AG08396 (cell line): Measurements from ENCODE around the gene MAOA.
A peak's percentile ranks its signal among the peaks of the same experiment; 100 is the strongest.
"Not testable (repeated sequence)": the region's sequence is repeated elsewhere in the genome, so short reads cannot be mapped to it uniquely, and the experiment has no call there.

ENCODE experiments used
- DNase-seq: peaks from one replicate; pipeline ENCODE4 v3.0.0; 2012; ENCODE audit warnings: low spot score, mixed read lengths

The MAOA gene

DNA sequence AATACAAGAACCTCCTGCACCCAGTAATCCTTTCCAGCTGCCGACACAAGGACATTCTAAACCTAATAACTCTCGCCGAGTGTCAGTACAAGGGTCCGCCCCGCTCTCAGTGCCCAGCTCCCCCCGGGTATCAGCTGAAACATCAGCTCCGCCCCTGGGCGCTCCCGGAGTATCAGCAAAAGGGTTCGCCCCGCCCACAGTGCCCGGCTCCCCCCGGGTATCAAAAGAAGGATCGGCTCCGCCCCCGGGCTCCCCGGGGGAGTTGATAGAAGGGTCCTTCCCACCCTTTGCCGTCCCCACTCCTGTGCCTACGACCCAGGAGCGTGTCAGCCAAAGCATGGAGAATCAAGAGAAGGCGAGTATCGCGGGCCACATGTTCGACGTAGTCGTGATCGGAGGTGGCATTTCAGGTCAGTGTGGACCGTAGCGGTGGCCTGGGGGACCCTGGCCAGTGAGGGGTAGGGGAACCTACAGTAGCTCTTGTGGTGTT, at the start of gene MAOA:
MAOA (plus strand) TSS at position 295 of the 490 bp plus-strand sequence; CDS start at position 338, 43 bp downstream.
- DNase-seq, result peak; percentile 20

DNA sequence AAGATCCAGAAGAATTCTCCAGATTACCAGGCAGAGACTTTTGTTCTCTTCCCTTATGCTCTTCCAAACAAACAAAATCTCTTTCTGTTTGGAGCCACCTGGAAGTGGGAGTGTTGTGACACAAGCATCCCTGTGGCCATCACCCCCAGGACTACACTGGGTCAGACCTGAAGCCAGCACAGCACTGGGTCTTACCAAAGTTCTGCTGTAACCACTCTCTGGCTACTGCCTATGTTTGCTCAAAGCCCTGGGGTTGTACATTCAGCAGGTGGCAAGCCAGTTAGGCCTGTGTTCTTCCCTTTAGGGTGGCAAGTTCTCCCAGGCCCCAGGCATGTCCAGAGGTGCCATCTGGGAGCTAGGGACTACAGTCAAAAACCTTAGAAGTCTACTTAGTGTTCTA, 43.7 kb upstream of the MAOA start:
- no peak for DNase-seq

DNA sequence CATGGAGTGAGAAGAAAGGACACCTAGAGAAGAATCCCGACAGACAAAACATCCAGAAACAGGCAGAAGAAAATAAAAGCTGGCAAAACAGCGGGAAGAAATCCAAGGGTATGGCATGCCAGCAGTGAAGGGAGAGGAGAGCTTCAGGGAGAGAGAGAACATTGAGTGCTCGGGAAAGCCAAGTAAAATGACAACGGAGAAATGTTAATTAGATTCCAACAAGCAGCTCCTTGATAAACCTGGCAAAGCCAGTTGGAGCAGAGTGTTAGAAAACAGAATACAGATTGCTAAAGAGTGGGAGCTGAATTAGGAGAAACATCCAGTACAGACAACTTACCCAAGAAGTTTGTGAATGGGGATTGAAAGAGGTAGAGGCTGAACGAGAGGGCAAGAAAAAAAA, 40.4 kb upstream of the MAOA start:
- DNase-seq, result no peak

DNA sequence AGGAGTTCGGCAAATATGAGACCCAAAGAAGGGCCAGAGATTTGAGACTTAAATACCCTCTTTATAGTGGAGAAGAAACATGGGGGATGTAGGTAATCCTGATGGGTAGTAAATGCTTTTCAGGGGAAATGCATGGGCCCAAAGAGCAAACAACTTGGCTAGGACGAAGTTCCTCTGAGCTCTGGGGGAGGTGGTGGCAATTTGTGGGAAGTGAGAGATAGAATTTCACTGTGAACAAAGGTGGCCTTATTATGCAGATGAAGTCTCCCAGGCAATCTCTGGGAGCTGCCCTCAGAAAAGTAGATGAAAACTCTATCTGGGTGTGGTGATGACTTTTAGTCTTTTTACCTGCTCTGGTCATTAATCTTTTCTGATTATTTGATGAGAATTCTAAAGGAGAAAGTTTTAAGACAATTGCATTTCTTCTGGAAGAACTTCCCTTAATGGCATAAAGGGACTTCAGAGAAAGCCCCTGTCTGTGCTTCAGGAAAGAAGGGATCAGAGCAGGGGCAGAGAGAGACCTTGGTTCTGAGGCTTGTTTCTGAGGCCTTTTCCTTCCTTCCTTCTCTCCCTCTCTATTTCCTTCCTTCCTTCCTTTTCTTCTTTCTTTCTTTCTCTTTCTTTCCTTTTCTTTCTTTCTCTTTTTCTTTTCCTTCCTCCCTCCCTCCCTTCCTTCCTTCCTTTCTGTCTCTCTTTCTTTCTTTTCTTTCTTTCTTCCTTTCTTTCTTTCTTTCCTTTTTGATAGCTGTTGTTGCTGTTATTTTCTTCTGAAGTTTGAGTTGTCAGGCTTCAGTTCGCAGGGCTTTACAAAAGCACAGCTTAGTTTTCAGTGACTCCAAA, 37.5 kb upstream of the MAOA start:
- DNase-seq, result no peak

DNA sequence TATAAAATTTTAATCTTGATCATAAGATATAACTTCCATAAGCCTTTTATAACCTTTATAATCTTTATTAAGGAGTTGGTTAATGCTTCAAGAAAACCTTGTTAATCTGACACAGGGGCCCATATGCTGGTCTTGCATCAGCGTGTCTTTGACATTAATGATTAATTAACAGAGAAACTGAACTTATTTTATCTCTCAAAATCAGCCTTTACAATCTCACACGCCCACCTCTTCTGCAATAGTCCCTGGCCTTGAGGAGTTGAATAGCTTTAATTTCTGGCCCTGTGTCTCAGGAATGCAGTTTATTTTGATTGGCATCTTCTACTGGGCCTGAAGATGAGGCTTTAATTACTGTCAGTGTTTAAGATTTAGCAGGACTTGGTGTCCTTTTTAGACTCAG, 36.2 kb upstream of the MAOA start:
- DNase-seq, result not testable (repeated sequence)

DNA sequence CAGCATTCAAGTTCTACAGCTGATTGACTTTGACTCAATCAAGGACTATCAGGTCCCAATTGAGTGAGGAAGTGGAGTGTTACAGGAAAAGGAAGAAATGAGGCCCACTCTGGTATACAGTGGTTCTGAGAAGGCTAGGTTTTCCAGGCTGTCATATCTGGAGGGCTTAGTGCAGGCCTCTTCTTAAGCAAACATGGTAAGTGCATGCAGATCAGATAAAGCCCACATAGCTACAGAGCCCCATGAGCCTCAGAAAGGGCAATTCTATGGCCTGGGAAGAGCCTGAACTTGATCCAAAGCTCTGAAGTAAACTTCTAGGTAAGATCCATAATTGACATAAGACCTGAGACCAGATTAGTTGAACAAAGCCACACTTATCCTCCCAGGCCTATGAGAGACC, 29.0 kb upstream of the MAOA start:
- DNase-seq, result no peak

DNA sequence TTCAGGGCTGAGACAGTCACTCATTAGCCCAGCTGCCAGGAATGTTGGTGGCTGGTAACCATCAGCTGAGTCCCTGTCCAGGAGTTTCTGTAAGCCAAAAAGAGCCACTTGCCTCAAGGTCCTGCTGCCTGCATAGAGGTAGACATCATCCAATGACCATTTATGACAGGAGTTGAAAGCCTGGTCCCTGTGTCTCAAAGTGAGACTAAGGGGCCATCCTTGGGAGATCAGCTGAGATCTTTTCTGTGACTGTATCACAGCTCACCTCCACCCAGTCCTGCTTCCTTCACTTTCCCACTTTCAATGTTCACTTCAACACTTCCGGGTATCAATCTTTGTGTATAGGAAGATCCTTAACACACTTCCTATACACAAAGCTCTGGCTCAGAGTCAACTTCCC, 28.4 kb upstream of the MAOA start:
- no peak for DNase-seq

DNA sequence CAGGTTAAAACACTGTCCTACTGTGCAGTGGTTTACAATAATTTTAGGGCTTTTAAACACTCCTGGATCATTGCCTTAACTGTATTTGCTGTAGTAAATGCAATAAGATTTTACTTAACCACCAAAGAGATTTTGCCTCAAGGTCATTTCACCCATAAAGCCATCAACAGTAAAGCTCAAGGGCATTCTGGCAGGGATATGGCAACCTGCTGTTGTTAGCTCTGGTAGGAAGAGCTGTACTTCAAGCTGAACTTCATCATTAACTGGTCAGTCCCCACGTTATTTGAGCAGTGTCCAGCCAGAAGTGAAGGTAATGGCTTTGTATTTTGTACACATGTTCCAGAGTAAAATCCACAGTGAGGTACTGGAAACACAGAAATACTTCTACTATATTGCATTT, 26.9 kb upstream of the MAOA start:
- no peak for DNase-seq

DNA sequence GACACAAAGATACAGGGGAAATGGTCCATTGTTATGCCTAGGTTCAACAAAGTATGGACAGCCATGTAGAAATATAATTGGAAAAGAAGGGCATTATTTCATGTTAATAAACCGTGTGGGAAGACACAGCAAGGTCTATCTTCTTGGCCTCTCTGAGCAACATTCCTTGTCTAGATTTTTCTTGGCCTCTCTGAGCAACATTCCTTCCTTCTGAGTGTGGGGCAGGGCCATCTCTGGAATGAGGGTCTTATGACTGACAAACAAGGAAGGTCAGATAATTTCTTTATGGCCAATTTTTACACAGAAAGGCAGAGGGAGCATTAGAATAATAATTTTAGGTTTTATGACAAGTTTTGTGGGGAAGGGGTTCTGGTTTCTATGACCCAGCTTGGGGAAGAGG, 24.3 kb upstream of the MAOA start:
- no peak for DNase-seq

DNA sequence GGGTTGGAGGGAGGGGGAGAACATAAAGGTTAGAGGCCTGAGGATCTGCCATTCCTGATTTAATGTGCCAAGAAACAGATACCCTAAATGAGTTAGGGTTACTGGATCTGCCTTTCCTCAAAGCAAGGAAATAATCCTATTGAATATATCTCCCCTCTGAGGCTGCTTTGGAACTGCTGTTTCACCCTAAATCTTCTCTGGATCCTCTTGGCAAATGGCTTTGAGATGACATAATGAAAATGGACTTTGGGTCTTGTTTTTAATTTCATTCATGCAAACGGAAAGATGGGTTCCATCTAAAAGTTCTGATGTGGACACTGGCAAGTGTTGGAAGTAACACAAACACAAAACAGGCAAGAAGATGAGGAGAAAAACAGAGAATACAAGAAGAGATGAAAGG, 23.0 kb upstream of the MAOA start:
- DNase-seq, result no peak

DNA sequence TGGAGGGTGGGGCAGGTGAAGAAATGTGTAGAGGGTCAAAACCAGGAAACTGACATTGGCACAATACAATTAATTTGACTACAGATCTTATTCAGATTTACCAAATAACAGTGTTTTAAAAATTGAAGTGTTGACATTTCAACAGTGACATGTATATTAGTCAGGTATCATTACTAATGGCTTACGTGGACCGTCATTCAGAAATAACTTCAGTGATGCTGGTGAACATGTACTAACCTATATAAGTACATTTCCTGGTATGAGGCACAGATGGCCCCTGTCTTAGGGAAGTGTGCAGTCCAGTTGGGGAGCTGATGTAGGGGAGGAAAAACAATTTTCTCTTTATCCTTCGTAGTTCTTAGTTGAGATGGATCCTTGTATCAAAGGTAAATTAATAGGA, 22.3 kb upstream of the MAOA start:
- no peak for DNase-seq

DNA sequence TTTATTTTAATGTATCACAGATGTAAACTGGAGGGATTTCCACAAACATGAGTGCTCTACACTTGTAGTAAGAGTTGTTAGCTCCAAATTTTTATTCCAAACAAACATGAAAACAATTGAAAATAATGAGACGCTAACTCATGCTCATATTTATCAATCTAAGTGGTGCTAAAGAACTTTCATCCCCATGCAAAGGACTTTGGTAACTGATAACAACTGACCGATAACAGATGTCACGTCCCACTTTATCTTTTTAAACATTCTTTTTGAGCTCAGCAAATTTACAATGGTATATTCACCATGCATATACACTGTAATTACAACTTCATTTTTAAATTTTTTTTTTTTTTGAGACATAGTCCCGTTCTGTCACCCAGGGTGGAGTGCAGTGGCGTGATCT, 15.6 kb upstream of the MAOA start:
- DNase-seq, result no peak

DNA sequence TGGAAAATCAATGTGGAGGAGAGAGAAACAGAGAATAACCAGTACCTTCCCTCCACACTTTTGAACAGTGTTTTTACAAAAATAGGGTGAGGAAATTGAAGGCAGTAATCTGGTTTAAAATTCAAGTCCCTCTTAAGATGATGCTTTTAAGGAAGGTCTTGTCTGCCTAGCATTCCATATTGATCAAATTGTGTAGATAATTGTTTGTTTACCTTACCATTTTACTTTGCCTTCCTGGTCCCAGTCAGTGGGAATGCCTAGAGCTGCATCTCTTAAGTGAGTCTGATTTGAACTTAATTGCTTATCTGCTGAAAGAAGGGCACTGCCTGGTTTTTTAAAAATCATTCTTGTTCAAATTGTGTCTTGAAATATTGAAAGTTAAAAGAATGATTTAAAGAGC, 14.4 kb upstream of the MAOA start:
- no peak for DNase-seq

DNA sequence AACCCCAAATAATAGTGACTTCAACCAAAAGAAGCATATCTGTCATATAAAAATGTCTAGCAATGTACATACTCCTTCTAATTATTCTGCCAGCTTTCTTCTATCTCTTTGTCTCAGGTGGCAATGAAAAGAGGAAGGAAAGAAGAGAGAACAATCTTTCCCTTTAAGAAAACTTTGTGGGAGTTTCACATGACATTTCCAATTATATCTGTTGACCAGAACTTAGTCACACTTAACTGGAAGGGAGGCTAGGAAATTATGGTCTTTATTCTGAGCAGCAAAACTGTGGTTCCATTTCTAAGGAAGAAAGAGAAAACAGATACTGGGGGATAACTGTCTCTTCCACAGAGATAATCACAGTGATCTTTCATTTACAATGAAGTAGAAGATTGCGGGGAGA, 12.9 kb upstream of the MAOA start:
- no peak for DNase-seq

DNA sequence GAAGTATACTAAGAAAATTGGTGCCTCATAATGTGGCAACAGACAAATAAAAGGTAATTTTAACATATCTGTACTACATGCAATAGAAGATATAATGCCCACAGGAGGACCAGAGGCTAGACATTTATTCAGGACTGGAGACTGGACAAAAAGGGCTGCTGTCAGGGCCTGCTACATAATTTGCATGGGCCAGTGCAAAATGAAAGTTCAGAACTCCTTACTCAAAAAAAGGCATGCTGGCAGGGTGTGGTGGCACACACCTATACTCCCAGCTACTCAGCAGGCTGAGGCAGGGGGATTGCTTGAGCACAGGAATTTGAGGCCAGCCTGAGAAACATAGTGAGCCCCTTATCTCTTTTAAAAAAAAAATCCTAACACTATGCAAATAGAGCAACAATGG, 12.4 kb upstream of the MAOA start:
- DNase-seq, result no peak

DNA sequence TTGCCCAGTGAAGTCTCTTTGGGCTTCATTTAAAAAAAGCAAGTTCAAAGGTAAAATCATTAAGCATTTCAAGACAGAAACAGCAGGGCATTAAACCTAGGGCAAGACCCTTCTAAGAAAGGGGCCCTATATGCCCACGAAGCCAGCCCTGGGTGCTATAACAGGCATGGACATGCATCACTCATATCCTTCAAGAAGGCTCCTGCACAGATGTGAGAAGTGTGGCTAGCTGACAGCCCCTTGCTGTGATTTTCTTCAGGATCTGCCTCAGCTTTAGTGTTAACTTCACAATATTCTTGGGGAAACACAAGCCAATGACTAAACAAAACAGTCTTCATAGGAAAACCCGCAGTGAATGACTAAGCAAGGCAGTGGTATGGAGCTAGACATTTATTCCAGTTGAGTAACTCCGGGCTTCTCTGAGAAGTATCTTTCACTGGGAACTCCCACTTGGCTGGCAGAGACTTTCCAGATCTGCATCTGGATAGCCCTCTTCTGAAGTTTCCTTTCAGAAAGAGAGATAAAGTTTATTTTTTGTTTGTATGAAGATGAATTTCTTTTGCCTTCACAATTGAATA, 11.9 kb upstream of the MAOA start:
- DNase-seq, result peak; percentile 44

DNA sequence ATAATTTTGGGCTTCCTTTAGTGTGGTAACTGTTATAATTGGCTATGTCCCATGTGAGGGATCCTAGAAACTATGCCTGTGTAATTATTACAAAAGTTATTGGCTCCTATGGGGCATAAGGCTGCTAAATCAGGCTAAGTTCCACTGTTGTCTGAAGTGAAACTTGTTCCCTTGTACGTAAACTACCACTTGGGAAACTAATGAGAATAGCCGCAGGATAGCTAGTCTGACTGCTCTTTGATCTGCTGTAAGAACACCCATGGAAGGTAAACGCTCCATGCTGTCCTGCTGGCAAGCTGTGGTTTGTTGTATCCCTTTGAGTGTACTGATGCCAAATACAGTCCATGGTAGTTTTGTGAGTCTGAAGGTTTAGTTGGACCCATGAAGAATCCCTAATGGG, 9.3 kb upstream of the MAOA start:
- no peak for DNase-seq

DNA sequence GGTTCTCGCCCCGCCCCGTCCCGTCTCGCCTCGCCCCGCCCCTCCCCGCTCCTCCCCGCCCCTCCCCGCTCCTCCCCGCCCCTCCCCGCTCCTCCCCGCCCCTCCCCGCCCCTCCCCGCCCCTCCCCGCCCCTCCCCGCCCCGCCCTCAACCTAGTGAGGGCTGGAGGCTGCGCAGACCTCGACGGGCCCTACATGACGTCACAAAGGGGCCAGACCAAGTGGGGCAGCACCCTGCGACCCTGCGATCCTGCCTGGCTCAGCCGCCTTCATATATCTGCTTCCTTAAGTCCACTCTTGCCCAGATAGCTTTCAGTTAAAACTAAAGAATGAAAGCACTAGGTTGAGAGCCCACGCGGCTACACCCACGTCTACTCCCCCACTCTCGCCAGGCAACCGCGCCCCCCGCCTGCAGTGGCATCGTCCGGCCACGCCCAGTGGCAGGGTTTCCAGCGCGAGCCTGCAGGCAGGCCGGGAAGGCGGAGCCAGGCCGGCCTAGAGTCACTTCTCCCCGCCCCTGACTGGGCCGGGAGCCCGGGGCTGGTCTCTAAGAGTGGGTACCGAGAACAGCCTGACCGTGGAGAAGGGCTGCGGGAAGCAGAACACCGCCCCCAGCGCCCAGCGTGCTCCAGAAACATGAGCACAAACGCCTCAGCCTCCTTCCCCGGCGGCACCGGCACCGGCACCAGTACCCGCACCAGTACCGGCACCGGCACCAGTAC, 1.5 kb upstream of the MAOA start:
- DNase-seq, result peak; percentile 92

DNA sequence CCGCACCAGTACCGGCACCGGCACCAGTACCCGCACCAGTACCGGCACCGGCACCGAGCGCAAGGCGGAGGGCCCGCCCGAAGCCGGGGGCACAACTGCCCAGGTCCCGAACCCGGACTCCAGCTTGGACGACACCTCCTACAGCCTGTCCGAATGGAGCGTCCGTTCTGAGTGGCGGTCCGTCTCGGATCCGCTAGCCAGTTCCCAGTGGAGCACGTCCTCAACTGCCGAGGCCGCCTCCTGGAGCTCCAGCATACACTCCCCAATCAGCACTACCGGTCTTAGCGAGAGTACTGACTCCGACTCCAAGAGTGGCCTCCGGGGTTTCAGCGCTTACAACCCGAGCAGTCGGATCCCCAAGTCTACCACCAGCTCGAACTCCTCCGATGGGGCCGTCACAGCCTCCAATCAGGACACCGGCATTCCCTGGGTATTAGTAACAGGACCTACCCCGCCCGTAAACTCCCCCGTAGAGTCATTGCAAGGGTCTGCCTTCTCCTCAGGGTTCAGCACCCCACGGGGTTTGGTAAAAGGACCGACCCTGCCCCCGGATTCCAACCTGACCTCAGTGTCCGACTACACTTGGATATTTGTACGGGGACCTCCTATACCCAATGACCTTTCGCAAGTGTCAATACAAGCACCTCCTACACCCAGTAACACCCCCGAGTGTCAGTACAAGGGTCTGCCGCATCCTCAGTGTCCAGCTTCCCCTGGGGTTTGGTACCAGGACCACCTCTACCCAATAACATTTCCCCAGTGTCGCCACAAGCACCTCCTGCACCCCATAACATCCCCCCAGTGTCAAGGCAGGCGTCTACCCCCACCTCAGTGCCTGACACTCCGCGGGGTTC, 721 bp upstream of the MAOA start:
- DNase-seq, result peak; percentile 26

DNA sequence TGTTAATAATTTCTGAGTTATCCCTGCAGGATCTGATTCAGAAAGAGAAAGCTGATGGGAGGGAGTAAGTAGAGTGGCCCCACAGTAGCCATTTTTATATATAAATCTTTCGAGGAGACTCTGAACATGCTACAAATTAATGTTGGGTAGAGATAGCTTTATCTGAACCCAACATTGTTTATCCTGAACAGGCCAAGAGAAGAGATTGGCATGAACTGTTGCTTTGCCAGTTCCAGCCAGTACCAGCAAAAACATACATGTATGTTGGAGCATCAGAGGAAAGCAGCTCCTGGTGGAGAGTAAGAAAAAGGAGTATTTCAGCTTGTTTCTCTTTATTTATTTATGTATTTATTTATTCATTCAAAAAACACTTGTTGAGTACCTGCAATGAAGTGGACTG, 1.6 kb downstream of the MAOA start:
- no peak for DNase-seq

DNA sequence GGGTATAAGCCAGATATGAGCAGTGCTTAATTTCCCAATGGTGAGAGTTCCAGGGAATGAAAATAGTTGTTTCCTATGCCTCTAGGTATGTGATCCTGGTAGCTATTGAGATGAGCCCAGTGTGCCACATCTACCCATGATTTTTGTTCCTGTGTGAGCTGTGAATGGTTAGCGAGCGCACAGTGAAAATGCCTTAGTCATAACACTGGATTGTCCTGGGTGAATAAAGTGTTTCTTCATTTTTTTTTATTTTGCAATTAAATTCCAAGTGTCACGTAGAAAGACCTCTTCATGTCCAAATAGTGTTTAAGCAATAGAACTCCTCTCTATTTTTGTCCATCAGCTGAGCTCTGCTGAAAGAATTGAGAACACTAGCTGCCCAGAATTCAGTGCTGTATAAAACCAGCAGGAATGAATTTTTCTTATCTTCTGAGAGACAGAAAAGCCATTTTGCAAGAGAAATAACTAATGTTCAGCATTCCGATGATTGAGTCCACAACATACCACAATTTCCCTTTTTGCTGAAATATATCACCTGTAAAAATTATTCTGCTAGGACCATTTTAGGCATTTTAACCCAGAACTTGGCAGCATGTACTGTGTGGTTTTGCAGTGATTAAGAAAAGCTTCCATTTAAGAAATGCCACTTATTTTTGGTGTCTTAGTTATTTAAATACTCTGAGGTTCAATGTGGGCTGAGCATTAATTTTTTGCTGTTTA, 5.6 kb downstream of the MAOA start:
- DNase-seq, result no peak

DNA sequence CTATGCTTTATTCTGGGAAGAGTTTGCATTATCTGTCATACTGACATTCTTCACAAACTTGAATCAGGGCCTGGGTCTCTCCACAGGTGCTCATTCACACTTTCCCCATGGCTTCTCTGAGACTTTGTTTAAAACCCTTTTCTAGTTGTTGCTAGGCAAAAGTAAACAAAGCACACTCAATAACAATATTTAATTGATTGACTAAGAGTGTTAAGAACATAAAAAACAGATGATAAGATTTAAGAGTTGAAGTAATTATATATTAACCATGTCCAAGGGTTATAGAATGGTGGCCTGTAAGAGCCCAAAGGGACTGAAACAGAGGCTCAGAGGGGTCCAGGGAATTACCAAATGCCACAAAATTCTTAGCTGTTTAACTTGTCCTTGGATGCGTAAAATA, 7.1 kb downstream of the MAOA start:
- no peak for DNase-seq
